ENCODE data around the gene GGTA1.

GRCh38 chr9:121472446-121472845 lies 27.2 kb downstream of the GGTA1 start:
- TF ChIP-seq GATA2 (IDR thresholded peaks at IDR 0.05; ENCODE audit: low read depth, low read length) (no peak), GATA3 (IDR thresholded peaks at IDR 0.05; ENCODE audit: low read depth, low read length) (no peak)
